ENCODE results near the gene WWC1. TPM values are rescaled to one million over a fixed set of nuclear protein-coding genes. Genes with fewer than 3 reads are reported as not detected.

WWC1 gene
- total RNA-seq, 1 experiment from 2014 or later: 52.6 TPM

DNA sequence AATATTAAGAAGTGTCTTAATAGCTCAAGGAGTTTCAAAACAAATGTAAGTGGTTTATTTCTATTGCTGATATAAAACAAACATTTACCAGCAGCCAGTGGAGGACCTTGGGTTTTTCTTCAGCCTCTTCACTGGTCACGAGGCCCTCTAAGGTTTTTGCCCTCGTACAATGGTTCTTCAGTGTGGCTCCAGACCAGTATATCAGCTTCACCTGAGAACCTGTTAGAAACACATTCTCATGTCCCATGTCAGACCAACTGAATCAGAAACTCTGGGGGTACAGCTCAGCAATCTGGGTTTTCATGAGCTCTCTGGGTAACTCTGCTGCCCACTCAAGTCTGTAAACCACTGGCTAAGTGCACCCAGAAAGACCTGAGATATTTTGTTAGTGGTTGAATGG lies 12.9 kb downstream of the WWC1 start:
- H3K4me1 ChIP-seq (ENCODE audit: control insufficient read depth in 1 of 2, insufficient read depth in 2 of 2, low read length in 2 of 2): peaks cover 43 to 76% of the 10 kb centered on the region in 2 experiments
- ATAC-seq (no peak), DNase-seq (ENCODE audit: low read depth, low spot score) (no peak)
- H3K27me3 ChIP-seq (ENCODE audit: insufficient read depth, low read length): no peaks in the 10 kb centered on the region
- ChIA-PET POLR2A (no interaction called here), CTCF (no interaction called here), RAD21 (ENCODE audit: low non-redundant PET in 1 of 2, low total read pairs in 2 of 2, uncharacterized antibody in 2 of 2, unreplicated experiment in 2 of 2) (no interaction called here)
- TF ChIP-seq, protein P1, sequence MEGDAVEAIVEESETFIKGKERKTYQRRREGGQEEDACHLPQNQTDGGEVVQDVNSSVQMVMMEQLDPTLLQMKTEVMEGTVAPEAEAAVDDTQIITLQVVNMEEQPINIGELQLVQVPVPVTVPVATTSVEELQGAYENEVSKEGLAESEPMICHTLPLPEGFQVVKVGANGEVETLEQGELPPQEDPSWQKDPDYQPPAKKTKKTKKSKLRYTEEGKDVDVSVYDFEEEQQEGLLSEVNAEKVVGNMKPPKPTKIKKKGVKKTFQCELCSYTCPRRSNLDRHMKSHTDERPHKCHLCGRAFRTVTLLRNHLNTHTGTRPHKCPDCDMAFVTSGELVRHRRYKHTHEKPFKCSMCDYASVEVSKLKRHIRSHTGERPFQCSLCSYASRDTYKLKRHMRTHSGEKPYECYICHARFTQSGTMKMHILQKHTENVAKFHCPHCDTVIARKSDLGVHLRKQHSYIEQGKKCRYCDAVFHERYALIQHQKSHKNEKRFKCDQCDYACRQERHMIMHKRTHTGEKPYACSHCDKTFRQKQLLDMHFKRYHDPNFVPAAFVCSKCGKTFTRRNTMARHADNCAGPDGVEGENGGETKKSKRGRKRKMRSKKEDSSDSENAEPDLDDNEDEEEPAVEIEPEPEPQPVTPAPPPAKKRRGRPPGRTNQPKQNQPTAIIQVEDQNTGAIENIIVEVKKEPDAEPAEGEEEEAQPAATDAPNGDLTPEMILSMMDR (IDR thresholded peaks at IDR 0.05 in 2 of 3, conservative IDR thresholded peaks at IDR 0.05 in 1 of 3; ENCODE audit: borderline replicate concordance in 1 of 3, insufficient read depth in 1 of 3, low read depth in 2 of 3, low read length in 2 of 3): no peak
- TF ChIP-seq YY1 (IDR thresholded peaks at IDR 0.05; ENCODE audit: extremely low read depth, insufficient replicate concordance, low read depth, low read length) (no peak), EZH2phosphoT487 (IDR thresholded peaks at IDR 0.05; ENCODE audit: borderline replicate concordance) (no peak), RAD21 (IDR thresholded peaks at IDR 0.05; ENCODE audit: low read depth) (no peak), POLR2AphosphoS5 (IDR thresholded peaks at IDR 0.05; ENCODE audit: low read depth, low read length) (no peak), POLR2A (IDR thresholded peaks at IDR 0.05; ENCODE audit: borderline replicate concordance, extremely low read depth, insufficient read depth, insufficient read length) (no peak), EZH2 (IDR thresholded peaks at IDR 0.05) (no peak)
- no peak overlapping the region for H3K9ac ChIP-seq (ENCODE audit: low read length)
- no peak overlapping the region for H3K27ac ChIP-seq (ENCODE audit: low read depth, low read length)
- H3K4me2 ChIP-seq (ENCODE audit: low read length): no peak overlapping the region
- H3K9me2 ChIP-seq (ENCODE audit: insufficient read depth): no peaks in the 10 kb centered on the region
- H3K79me2 ChIP-seq (ENCODE audit: insufficient read depth, low read length): peaks cover 83% of the 10 kb centered on the region
- no peaks in the 10 kb centered on the region for H3K36me3 ChIP-seq (ENCODE audit: control insufficient read depth in 1 of 2, insufficient read depth in 2 of 2, low read length in 2 of 2)
- no peaks in the 10 kb centered on the region for H3K9me3 ChIP-seq (ENCODE audit: control insufficient read depth in 1 of 2, insufficient read depth in 1 of 2, low read depth in 1 of 2, low read length in 2 of 2)
- no peak overlapping the region for H3K4me3 ChIP-seq (replicated peaks in 1 of 2; ENCODE audit: low read depth in 1 of 2, low read length in 2 of 2)
- intact Hi-C loops (cut with micrococcal nuclease): loop anchor here (10.0 kb wide), 1 partner anchor 270 kb away; the partner anchor contains the start of gene PANK3
- no TSS peak for BruUV-seq (replicated peaks)
- no peaks in the 10 kb centered on the region; the same call in 1 of the 2 replicates for H4K20me1 ChIP-seq (ENCODE audit: insufficient read depth)
- H2AFZ ChIP-seq (ENCODE audit: low read depth, low read length, poor library complexity, severe bottlenecking): no peak overlapping the region

DNA sequence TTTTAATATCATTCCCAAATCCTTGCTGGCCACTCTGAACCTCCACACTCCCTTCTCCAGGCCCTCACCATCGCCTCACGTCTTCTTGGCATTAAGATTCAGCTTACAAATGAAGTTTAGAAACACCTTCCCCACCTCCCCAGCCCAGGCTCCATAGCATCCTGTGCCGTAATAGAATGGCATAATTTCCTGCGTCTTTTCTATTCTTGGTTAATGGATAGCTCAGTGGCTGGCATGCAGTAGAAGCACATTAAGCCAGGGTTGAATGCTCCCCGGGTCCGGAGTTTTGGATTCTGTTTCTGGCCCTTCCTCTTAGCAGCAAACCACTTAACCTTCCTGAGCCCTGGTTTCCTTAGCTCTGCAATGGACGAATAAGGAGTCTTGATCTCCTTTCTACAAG lies 13.8 kb downstream of the WWC1 start:
- CTCF ChIA-PET: no interaction called here
- Histone ChIP-seq H2AFZ (ENCODE audit: low read depth, low read length, poor library complexity, severe bottlenecking) (no peak overlapping the region), H3K9me2 (ENCODE audit: insufficient read depth) (no peaks in the 10 kb centered on the region), H3K27ac (ENCODE audit: low read depth, low read length) (no peak overlapping the region), H3K9me3 (ENCODE audit: control insufficient read depth in 1 of 2, insufficient read depth in 1 of 2, low read depth in 1 of 2, low read length in 2 of 2) (no peaks in the 10 kb centered on the region), H3K9ac (ENCODE audit: low read length) (no peak overlapping the region), H3K36me3 (ENCODE audit: control insufficient read depth in 1 of 2, insufficient read depth in 2 of 2, low read length in 2 of 2) (no peaks in the 10 kb centered on the region), H3K79me2 (ENCODE audit: insufficient read depth, low read length) (peaks cover 82% of the 10 kb centered on the region), H3K27me3 (ENCODE audit: insufficient read depth, low read length) (no peaks in the 10 kb centered on the region), H4K20me1 (ENCODE audit: insufficient read depth) (no peaks in the 10 kb centered on the region; the same call in 1 of the 2 replicates), H3K4me2 (ENCODE audit: low read length) (no peak overlapping the region), H3K4me1 (ENCODE audit: control insufficient read depth in 1 of 2, insufficient read depth in 2 of 2, low read length in 2 of 2) (peaks cover 37 to 75% of the 10 kb centered on the region in 2 experiments), H3K4me3 (replicated peaks in 1 of 2; ENCODE audit: low read depth in 1 of 2, low read length in 2 of 2) (no peak overlapping the region)
- TF ChIP-seq SP1 (IDR thresholded peaks at IDR 0.05; ENCODE audit: low read depth) (no peak), ZNF274 (IDR thresholded peaks at IDR 0.05; ENCODE audit: low read depth, low read length) (no peak), POLR2AphosphoS5 (IDR thresholded peaks at IDR 0.05; ENCODE audit: low read depth, low read length) (no peak), SRF (IDR thresholded peaks at IDR 0.05; ENCODE audit: low read depth) (no peak), YY1 (IDR thresholded peaks at IDR 0.05; ENCODE audit: extremely low read depth, insufficient replicate concordance, low read depth, low read length) (no peak), POLR2A (IDR thresholded peaks at IDR 0.05; ENCODE audit: borderline replicate concordance, extremely low read depth, insufficient read depth, insufficient read length) (no peak), ELF1 (IDR thresholded peaks at IDR 0.05; ENCODE audit: borderline replicate concordance, low read depth) (no peak), JUND (IDR thresholded peaks at IDR 0.05) (no peak), EZH2 (IDR thresholded peaks at IDR 0.05) (no peak), ZFX (IDR thresholded peaks at IDR 0.05) (no peak), FOSL1 (IDR thresholded peaks at IDR 0.05; ENCODE audit: low read depth) (no peak), CEBPB (IDR thresholded peaks at IDR 0.05; ENCODE audit: low read depth) (no peak), SIN3A (IDR thresholded peaks at IDR 0.05; ENCODE audit: low read depth) (no peak)
- TF ChIP-seq, protein P2, sequence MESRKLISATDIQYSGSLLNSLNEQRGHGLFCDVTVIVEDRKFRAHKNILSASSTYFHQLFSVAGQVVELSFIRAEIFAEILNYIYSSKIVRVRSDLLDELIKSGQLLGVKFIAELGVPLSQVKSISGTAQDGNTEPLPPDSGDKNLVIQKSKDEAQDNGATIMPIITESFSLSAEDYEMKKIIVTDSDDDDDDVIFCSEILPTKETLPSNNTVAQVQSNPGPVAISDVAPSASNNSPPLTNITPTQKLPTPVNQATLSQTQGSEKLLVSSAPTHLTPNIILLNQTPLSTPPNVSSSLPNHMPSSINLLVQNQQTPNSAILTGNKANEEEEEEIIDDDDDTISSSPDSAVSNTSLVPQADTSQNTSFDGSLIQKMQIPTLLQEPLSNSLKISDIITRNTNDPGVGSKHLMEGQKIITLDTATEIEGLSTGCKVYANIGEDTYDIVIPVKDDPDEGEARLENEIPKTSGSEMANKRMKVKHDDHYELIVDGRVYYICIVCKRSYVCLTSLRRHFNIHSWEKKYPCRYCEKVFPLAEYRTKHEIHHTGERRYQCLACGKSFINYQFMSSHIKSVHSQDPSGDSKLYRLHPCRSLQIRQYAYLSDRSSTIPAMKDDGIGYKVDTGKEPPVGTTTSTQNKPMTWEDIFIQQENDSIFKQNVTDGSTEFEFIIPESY (IDR thresholded peaks at IDR 0.05; ENCODE audit: extremely low read depth, insufficient replicate concordance, low read length): no peak
- TF ChIP-seq, protein P3, sequence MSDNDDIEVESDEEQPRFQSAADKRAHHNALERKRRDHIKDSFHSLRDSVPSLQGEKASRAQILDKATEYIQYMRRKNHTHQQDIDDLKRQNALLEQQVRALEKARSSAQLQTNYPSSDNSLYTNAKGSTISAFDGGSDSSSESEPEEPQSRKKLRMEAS (IDR thresholded peaks at IDR 0.05): no peak
- BruUV-seq (replicated peaks): no TSS peak
- POLR2A ChIA-PET: no interaction called here
- DNase-seq (ENCODE audit: low read depth, low spot score) (no peak), ATAC-seq (no peak)
- intact Hi-C loops (cut with micrococcal nuclease): loop anchor here (10.0 kb wide), 1 partner anchor 270 kb away; the partner anchor contains the start of gene PANK3
- RAD21 ChIA-PET (ENCODE audit: low non-redundant PET in 1 of 2, low total read pairs in 2 of 2, uncharacterized antibody in 2 of 2, unreplicated experiment in 2 of 2): no interaction called here
